ENCODE results near the gene ARID3A.

The ARID3A gene

DNA sequence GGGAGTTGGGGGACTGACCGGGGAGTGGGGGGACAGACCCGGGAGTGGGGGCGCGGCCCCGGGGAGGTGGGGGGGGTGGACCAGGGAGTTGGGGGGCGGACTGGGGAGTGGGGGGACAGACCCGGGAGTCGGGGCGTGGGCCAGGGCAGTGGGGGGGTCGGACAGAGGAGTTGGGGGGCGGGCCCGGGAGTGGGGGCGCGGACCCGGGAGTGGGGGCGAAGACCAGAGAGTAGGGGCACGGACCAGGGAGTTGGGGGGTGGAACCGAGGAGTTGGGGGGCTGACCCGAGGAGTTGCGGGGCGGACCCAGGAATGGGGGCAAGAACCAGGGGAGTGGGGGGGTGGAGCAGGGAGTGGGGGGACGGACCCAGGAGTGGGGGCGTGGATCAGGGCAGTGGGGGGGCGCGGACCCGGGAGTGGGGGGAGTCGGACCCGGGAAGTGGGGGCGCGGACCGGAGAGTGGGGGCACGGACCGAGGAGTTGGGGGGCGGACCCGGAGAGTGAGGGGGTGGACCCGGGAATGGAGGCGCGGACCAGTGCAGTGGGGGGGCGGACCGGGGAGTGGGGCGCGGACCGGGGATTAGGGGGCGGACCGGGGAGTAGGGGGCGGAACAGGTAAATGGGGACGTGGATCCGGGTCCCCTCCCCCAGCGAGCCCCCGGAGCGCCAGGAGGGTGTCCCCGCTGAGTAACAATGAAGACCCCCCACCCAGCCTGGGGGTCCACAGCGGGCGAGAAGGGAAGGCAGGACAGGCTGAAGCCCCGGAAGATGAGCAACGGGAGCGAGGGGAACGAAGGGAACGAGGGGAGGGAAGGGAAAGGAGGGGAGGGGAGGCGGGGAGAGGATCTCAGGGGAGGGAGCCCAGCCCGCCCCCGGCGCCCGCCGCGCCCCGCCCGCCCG lies 13.4 kb upstream of the ARID3A start:
- DNase-seq: no peak

GRCh38 chr19:913080-913748 lies 12.6 kb upstream of the ARID3A start, which contains the start of gene R3HDM4:
R3HDM4 (minus strand) TSS chr19:913219; CDS start chr19:913157, 62 bp downstream.
- no peak for DNase-seq

- no peak for DNase-seq
These were observed 9.1 kb upstream of the ARID3A start for GRCh38 chr19:916645-917322.

DNA sequence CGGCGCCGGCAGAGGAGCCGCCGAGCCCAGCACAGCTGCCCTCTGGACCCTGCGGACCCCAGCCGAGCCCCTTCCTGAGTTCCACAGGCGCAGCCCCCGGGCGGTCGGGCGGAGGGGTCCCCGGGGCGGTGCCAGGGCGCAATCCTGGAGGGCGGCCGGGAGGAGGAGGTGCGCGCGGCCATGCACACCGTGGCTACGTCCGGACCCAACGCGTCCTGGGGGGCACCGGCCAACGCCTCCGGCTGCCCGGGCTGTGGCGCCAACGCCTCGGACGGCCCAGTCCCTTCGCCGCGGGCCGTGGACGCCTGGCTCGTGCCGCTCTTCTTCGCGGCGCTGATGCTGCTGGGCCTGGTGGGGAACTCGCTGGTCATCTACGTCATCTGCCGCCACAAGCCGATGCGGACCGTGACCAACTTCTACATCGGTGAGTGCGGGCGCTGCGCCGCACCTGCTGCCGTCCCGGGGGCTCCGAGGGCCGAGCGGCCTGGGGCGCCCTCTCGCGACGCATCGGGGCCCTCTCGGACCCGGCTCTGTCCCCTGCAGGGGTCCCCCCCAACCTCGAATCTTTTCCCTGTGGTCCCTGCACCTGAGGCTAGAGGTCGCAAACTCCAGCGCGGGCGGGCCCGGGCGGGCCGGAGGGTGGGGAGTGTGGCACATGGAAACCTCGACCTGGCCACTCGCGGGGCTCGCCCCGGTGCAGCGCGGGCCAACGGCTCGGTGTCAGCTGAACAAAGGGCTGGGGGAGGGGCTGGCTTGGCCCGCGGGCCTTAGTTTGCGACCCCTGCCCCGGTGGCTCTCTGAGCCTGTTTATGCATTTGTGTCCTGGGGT lies 8.3 kb upstream of the ARID3A start, which contains the start of gene KISS1R:
Gene KISS1R, plus strand, starts transcription at position 11 of the 829 bp plus-strand sequence. Its CDS starts 170 bp downstream, at position 181.
- peak; percentile 61 for DNase-seq

- no peak for DNase-seq
These were observed 7.7 kb upstream of the ARID3A start for GRCh38 chr19:918152-918437.

DNA sequence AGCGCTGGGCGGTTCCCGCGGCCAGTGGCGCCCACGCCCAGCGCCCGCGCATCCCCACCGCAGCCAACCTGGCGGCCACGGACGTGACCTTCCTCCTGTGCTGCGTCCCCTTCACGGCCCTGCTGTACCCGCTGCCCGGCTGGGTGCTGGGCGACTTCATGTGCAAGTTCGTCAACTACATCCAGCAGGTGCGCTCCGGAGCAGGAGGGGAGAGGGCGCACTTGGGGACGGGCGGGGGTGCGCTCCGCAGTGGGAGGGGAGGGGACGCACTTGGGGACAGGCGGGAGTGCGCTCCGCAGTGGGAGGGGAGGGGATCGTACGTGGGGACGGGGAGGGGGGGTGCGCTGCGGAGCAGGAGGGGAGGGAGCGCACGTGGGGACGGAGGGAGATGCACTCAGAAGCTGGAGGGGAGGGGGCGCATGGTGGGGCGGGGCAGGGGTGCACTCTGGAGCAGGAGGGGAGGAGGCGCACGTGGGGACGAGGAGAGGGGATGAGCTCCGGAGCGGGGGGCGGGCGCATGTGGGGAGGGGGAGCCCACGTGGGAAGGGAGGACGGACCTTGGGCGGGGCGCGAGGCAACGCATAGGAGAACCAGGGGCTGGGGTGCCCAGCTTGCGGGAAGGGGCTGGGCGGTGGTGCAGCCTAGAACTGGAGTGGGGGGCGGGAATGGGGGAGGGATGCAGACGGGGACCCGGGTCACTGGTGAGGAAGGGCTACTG lies 7.2 kb upstream of the ARID3A start:
- no peak for DNase-seq

DNA sequence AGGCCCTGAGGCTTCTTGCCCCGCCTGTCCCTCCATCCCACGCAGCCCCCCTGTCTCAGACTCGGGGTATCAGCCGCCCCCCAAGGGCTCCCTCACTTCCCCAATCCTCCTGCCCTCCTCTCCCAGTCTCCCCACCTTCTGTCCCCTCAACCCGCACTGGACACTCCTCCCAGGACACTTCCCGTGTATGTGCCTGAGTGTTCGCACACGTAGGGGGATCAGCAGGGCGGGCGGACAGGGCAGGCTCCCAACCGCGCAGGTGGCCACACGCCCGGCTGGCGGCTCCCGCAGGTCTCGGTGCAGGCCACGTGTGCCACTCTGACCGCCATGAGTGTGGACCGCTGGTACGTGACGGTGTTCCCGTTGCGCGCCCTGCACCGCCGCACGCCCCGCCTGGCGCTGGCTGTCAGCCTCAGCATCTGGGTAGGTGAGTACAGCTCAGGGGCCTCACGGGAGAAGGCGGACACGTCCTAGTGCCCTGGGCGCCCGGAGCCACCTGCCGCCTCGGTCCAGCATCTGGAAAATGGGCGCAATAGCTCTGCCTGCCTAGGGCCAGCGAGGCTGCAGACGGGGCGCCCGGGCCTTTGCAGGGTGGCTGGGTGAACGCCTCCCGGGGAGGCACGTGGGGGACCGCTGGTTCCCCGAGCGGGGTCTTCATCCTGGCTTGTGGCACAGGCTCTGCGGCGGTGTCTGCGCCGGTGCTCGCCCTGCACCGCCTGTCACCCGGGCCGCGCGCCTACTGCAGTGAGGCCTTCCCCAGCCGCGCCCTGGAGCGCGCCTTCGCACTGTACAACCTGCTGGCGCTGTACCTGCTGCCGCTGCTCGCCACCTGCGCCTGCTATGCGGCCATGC lies 6.4 kb upstream of the ARID3A start:
- no peak for DNase-seq

DNA sequence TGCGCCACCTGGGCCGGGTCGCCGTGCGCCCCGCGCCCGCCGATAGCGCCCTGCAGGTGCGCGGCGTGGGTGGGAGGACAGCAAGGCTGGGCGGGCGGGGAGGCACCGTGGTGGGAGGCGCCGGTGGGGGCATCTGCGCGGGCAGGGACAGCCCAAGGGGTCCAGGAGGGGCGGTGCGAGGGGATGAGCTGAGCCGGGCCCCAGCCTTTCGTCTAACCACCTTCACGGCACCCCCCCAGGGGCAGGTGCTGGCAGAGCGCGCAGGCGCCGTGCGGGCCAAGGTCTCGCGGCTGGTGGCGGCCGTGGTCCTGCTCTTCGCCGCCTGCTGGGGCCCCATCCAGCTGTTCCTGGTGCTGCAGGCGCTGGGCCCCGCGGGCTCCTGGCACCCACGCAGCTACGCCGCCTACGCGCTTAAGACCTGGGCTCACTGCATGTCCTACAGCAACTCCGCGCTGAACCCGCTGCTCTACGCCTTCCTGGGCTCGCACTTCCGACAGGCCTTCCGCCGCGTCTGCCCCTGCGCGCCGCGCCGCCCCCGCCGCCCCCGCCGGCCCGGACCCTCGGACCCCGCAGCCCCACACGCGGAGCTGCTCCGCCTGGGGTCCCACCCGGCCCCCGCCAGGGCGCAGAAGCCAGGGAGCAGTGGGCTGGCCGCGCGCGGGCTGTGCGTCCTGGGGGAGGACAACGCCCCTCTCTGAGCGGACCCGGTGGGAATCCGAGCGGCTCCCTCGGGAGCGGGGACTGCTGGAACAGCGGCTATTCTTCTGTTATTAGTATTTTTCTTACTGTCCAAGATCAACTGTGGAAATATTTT lies 5.6 kb upstream of the ARID3A start:
- peak; percentile 20 for DNase-seq

- DNase-seq: no peak
These were observed 1.2 kb upstream of the ARID3A start for GRCh38 chr19:924553-925086.

GRCh38 chr19:925087-925525 lies 729 bp upstream of the ARID3A start:
- DNase-seq: peak; percentile 51

DNA sequence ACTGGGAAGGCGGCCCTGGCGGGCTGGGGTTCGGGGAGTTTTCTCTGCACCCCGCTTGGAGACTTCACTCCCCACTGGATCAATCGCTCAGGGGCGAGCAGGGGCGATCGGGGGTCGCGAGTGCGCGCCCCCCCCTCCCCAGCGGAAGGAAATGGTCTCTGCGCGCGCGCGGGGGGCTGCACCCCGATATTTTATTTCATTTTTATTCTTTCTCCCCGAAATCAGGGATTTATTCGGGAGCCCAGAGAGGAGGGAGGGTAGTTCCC lies 421 bp downstream of the ARID3A start:
- DNase-seq: no peak

DNA sequence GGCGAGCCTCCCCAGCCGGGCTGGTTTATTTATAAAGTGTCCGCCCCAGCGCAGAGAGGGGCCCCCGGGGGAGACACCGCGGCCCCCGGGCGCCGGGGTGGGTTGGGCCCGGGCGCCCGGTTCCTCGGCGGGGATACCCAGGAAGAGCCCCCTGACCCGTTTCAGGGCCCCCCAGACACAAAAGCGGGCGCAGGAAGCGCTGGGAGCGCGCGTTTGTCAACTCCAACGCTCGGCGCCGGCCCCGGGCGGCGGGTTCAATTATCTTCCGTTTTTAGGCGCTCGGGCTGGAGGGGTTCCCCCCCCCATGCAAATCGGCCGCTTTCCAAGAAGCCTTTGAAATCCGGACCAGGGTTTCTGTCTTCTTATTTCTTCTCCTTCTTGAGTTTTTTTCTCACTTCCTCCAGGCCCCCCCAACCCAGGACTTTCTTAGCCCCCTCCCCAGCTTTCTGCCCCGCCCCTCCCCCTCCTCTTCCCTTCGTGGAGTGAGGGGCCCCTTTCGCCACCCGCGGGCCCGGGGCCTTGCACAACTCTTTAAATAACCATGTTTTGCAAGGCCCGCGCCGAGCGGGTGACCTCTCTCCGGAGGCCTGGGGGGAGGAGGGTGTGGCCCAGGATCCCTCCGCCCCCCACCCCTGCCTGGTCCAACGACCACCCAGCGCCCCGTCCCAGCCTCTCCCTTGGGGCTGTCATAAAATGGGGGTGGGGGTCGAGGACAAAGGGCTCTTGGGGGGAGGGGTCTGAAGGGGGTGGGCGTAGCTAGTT lies 935 bp downstream of the ARID3A start:
- no peak for DNase-seq

DNA sequence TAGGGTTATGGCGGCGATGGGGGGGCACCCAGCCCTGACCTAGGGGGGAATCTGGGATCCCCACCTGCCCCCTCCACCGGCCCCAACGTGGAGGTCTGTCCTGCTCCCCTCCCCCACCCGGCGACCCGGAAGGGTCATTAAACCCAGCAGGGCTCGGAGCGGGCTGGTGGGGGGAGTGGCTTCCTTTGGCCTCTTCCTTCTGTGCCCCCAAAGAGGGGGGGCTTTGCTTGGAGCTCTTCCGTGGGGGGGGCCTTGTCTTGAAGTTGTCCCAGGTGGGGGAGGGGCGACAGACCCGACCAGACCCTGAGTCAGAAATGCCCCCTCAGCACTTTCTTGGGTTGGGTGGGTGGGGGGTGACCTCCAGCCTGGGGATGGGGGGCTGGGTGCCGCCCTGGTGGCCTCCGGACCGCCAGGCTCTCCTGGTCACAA lies 1.5 kb downstream of the ARID3A start:
- DNase-seq: no peak

DNA sequence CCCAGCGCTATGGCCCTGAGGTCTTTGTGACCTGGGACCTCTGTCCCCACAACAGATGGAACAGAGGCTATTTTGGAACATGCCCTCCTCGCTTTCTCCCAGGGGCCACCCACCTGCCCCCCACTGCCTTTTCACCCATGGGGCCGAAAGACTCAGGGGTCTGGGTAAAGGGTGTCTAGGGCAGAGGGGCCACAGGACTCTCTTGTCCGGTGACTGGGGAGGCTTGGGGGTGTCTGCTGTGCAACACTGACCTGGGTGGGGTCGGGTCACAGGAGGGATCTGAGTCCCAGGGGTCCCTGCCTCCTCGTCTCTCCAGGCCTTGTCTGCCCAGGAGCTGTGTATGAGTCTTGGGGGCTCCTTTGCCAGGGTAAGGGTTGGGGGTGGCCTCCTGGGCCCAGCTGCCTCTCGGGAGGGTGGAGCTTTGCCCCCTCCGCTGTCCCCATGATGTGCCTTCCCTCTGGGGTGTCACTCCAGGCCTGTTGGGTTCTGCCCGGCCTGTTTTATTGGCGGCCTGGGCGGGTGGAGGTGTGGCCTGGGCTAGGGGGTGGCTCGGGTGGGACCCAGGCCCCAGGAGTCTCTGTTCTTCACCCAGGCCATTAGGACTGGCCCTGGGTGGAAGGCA lies 2.1 kb downstream of the ARID3A start:
- DNase-seq: no peak

DNA sequence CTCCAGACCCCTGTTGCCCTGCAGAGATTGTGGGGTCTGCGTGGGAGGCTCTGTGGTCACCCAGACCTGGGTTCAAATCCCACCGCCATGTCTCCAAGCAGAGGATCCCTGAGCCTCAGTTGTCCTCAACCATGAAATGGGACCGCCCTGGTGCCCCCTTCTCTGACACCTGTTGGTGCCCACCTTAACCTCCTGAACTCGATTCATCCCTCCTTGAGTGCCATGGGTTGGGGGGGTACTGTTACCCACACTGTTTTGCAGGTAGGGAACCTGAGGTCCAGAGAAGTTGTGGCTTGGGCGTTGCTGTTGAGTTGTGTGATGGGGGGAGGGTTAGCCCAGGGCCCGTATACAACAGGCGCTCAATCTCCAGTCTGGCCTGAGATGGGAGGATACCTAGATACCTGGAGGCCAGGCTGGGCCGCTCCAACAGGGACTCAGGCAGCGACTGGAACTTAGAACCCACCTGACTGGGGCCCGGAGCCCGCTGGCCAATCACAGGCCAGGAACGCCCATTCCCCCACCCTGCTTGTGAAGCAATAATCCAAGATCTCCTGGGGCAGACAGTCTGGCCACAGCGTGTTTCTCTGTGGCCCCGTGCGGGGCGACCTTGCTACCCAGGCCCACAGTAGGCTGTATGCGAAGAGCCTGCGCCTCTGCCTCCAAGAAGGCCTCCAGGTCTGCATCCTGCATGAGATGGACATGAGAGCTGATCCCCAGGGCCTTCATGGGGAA lies 2.8 kb downstream of the ARID3A start:
- no peak for DNase-seq

- DNase-seq: no peak
These were observed 3.5 kb downstream of the ARID3A start for GRCh38 chr19:929203-929890.

DNA sequence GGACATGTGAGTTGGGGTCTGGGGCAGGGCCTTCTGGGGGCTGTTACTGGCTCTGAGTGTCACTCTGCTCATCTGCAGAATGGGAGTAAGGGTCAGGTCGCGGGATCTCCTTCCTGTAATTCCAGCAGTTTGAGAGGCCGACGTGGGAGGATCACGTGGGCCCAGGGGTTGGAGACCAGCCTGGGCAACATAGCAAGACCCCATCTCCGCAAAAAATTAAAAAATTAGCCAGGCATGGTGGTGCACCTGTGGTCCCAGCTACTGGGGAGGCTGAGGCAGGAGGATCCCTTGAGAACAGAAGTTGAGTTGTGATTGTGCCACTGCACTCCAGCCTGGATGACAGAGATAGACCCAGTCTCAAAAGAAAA lies 4.0 kb downstream of the ARID3A start:
- no peak for DNase-seq

All from DMS79 (cell line).